GM19043 (cell line): ENCODE measurements around the gene TOP3A.

Experiments
- ATAC-seq: cut with Tn5 transposase; IDR thresholded peaks from one replicate; pipeline ENCODE4 v1.9.1; 2021; ENCODE audit warnings: low read depth; ENCODE audit not compliant: unreplicated experiment

The TOP3A gene

DNA sequence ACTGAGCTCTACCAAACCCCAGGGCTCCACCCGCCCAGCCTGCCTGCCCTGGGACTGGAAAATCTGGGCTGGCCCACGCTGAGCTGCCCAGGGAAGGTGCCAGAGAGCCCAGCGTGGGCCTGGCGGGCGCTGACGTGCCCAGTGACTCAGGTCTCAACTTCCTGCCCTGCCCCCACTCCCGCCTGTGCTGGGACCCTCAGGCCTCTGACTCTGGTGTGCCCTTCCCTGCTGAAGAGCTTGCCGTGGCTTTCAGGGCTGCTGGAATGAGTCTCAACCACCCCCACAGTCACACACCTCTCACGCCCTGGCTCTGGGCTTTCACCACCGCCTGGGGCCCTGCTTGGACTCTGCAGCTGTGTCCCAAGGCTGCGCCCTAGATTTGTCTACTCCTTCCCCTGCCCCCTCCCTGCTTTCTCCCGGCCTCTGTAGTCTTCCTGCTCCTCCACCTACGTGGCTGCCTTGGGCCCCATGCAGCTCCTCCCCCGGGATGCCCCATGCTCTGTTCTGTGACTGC lies 79.0 kb downstream of the TOP3A start:
- no peak for ATAC-seq

DNA sequence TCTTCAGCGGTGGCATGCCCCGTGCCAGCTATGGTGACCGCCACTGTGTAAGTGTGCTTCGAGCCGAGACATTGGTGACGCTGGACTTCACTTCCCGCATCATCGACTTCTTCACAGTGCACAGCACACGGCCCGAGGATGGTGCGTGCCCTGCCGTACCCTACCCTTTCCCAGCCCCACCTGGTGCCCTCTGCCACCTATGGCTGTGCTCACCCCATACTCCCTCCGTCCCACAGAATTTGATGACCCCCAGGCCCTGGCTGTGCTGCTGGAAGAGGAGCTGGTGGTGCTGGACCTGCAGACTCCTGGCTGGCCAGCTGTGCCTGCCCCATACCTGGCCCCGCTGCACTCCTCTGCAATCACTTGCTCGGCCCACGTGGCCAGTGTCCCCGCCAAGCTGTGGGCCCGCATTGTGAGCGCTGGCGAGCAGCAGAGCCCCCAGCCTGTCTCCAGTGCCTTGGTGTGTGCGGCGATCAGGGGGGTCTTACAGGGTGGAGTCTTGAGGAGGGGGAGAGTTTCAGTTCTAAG lies 79.9 kb downstream of the TOP3A start:
- ATAC-seq, result no peak

- no peak for ATAC-seq
These were observed 80.8 kb downstream of the TOP3A start for GRCh38 chr17:18233803-18234518.

- no peak for ATAC-seq
These were observed 83.6 kb downstream of the TOP3A start for GRCh38 chr17:18231164-18231563.

- ATAC-seq, result no peak
These were observed 84.3 kb downstream of the TOP3A start for GRCh38 chr17:18230288-18231141.

GRCh38 chr17:18229771-18230170 lies 85.0 kb downstream of the TOP3A start:
- ATAC-seq, result no peak

DNA sequence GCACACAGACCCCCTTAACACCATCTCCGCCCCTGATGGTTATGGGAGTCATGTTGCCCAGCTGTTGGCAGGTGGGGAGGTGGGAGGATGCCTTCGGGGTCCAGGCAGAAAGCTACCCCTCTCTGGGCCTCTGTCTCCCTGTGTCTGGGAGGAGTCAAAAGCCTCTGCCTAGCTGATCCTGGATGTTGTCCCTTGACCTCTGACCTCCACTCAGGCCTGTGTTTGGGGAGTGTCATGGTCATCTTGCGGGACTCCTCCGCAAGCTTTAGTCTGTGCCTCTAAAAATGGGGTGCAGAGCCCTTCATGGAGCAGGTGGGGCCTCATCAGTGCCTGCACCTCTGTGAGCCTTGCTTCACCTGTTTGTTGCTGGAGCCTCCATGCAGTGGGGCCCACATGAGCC lies 85.5 kb downstream of the TOP3A start:
- no peak for ATAC-seq

DNA sequence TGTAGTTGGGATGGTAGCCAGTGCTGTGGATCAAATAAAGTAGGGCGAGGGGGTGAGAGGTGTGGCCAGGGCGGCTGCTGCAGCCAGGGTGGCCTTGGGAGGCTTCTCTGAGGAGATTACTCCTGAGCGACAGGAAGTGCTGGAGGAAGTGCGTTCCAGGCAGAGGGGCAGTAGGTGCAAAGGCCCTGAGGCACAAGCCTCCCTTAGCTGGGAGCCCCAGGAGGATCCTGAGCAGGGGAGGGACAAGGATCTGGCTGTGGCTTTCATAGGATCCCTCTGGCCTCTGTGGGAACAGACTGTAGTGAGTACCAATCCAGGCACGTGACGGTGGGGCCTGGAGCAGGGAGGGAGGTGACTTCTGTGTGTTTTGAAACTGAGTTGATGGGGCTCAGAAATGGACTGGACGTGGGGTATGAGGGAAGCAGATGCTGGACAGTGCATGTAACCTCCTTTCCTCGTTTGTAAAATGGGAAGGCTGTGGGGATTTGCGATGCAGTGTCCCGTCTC lies 86.6 kb downstream of the TOP3A start:
- ATAC-seq, result no peak

DNA sequence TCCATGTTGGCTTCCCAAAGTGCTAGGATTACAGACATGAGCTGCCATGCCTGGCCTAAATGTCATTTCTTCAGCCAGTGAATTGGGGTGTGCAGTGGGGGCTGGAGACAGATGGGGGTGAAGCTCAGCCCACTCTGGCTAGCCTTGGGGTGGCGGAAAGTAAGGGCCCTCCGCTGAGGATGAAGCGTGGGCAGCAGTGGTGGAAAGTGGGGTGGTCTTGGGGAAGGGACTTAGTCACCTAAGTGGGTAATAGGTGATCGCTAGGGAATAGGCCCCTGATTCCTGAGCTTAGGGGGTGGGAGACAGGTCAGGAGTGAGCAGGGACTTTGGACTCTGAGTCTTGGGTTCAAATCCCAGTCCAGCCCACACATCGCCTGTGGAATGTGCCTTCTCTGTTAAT lies 87.2 kb downstream of the TOP3A start:
- no peak for ATAC-seq

- ATAC-seq, result no peak
These were observed 88.4 kb downstream of the TOP3A start for GRCh38 chr17:18226284-18226945.

DNA sequence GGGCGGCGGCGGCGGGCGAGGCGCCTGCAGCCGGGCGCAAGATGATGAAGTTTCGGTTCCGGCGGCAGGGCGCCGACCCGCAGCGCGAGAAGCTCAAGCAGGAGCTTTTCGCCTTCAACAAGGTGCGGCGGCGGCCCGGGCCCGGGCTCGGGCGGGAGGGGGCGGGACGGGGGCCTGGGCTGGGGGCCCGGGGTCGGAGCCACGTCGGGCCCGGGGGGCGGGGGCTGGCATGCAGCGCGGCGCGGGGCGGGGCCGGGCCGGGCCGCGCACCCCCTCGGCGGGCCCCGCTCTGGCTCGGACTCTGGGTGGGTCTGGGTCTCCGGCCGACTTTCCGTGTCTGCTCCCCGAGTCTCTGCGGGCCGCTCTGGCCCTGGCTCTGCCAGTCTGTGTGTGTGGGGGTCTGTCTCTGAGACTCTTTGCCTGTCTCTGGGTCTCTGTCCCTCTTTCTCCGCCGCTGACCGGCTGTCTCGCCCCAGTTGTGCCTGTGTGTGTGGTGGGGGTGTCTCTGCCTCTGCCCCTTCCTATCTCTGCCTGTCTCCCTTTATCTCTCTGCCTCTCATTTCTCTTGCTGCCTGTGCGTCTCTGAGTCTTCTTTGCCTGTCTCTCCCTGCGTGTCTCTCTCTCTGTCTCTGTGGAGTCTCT lies 89.0 kb downstream of the TOP3A start:
- ATAC-seq, result peak; percentile 5

- peak; percentile 76 for ATAC-seq
These were observed 89.6 kb downstream of the TOP3A start, which contains the start of gene LLGL1 for GRCh38 chr17:18225121-18225641. Gene LLGL1, plus strand, starts transcription at chr17:18225635. Its CDS starts 48 bp downstream, at chr17:18225683.

- no peak for ATAC-seq
These were observed 90.2 kb downstream of the TOP3A start for GRCh38 chr17:18224387-18225120.

DNA sequence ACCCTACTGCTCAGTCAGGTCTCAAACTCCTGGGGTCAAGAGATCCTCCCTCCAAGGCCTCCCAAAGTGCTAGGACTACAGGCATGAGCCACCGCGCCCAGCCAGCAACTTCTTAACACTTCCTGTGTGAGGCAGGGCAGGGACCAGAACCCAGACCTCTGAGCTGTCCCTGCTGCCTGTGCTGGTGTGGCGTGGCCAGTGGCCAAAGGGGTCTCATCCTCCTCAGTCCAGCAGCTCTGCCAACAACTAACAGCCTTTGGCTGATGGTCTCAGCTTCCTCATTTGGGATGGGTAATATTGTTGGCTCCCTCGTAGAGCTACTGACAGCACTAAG lies 90.8 kb downstream of the TOP3A start:
- no peak for ATAC-seq
